Fibroblast of skin of back (primary cell): ENCODE measurements around the gene ZNF845.
"Not testable (repeated sequence)": the region's sequence is repeated elsewhere in the genome, so short reads cannot be mapped to it uniquely, and the experiment has no call there.

ENCODE experiments used
- DNase-seq: peaks from one replicate; pipeline ENCODE4 v3.0.0-alpha.2; 2013

The ZNF845 gene

GRCh38 chr19:53388168-53388567 is 54.6 kb downstream of the ZNF845 start:
- peak; percentile 59 for DNase-seq

DNA sequence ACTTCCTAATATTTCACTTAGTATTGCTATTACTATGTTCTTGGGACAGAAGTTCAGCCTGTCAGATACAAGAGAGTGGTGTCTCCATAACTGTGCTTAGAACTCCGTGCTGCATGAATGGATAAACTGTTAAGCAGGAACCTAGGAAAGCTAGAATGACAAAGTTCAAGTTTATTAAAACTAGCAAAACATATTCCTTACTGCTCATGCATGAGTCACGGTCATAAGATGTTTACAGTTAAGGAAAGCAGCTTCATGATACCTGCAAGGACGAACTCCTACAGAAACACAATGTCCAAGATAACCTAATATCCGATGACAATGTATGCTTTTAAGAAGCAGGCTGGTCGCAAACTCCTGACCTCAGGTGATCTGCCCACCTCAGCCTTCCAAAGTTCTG is 55.4 kb downstream of the ZNF845 start:
- no peak for DNase-seq

GRCh38 chr19:53389571-53389970 is 56.0 kb downstream of the ZNF845 start:
- DNase-seq: no peak

GRCh38 chr19:53389978-53390377 is 56.4 kb downstream of the ZNF845 start:
- no peak for DNase-seq

DNA sequence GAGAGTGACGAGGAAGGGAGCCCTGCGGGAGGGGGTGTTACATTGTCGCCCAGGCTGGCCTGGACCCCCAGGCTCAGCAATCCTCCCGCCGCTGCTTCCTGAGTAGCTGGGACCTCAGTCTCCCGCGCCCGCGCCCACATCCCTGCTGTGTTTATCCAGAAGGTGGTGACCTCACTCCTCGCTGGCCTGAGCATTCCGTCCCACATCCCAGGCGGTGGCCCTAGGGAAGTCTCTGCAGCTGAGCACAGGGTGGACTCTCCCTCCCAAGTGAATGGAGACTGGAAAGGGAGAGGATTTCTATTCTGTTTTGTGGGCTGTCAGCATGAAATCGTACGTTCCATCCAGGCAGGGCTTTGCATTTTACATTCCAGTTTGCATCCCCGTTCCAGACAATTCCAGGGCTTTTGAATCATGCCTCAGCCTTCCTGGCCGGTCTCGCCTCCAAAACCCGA is 61.0 kb downstream of the ZNF845 start:
- peak; percentile 71 for DNase-seq

DNA sequence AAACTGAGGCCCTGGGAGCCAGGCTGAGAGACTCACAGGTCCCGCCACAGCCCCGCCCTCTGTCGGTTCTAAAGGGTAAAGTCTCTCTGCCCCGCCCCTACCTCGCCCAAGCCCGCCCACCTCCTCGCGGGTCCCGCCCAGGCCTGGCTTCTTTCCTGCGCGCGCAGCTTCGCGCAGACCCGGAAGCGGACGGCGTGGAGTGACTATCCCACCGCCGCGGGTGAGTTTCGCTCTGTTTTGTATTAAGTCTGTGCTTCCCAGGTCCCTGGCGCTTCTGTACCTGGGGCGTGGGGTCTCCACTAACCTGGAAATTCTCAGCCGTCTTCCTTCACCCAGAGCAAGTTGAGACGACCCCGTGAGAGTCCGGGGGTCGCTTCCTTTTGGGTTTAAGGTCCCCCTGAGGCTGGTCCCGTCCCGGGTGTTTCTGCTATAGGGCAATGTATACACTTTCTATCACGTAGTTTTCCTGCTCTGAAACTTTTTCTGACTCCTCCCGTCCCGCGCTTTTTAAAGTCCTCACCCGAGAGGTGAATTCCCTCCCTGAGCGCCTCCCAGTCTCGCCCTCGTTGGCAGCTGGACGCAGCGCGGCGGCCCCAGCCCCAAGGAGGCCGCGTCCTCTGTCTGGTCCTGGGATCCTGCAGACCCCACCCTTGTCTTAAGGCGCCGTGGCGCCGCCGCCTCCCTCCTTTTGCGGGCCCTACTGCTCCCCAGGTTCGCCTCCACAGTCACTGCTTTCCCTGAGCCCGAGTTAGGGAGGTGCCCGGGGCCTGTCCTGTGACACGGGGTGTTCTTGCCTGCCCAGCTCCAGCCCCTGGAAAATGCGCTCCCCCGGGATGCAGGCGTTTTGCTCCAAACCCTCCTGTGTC is 61.7 kb downstream of the ZNF845 start, which contains the start of gene ZNF765:
TSS of gene ZNF765 (plus strand) at position 176 of the 866 bp plus-strand sequence. CDS start 2,867 bp downstream, outside the sequence.
- peak; percentile 91 for DNase-seq

DNA sequence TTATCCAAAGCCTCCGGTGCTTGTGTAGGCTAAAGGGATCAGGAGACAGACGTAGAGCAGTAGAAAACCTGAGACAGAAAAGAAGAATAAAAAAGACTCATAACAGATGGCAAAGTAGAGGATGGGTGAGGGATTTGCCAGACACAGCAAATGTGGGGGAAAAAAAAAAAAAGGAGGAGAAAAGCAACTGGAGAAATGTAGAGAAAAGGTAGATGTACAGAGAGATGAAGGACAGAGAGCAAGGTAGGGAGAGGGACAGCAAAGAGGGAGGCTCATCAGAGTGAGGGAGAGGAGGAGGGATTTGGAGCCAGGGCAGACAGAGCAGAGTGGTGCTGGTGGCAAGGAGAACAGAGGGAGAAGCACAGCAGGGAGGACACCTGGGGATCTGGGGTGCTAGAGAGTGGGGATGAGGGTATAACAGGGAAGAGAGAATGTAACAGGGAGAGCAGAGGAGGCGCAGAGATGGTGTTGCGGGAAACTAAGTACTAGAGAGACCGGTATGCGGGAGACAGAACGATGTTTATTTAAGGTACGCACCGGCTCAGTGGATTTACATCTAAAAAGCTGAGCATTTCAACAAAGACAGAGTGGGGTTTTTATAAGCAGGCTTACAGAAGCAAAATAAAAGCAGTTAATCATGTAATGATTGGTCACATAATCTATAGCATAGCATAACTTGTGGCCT is 62.4 kb downstream of the ZNF845 start:
- DNase-seq: not testable (repeated sequence)

GRCh38 chr19:53396525-53396868 is 62.9 kb downstream of the ZNF845 start:
- no peak for DNase-seq

- DNase-seq: not testable (repeated sequence)
Observed at GRCh38 chr19:53397918-53398317, 64.4 kb downstream of the ZNF845 start.
